Activated CD8-positive, alpha-beta T cell treated with anti-CD3 and anti-CD28 coated beads for 36 hours (primary cell): ENCODE data around the gene BAZ1B. TPM values are rescaled to one million over a fixed set of nuclear protein-coding genes. Genes with fewer than 3 reads are reported as not detected.

ENCODE experiments used
- ATAC-seq: fragments of 200-7000 bp; cut with Tn5 transposase; one replicate; pipeline ENCODE4 v1.10.0; 2021; ENCODE audit warnings: mild to moderate bottlenecking, moderate library complexity
- CTCF ChIA-PET: fragments of 350-600 bp; sonication (Branson Sonifier 250); formaldehyde crosslinking; loops from one replicate; lab custom pipeline; 2021; ENCODE audit warnings: antibody characterized with exemption; lab: Charles Lee
- POLR2A ChIA-PET: fragments of 350-600 bp; sonication (Branson Sonifier 250); formaldehyde crosslinking; loops from one replicate; lab custom pipeline; 2021; ENCODE audit warnings: antibody characterized with exemption; lab: Charles Lee
- DNase-seq: peaks from one replicate; pipeline ENCODE4 v3.0.0-alpha.2; 2020
- H3K27ac Mint-ChIP-seq: one replicate; pipeline ENCODE4 v1.8.0; 2021; ENCODE audit warnings: mild to moderate bottlenecking, mixed read lengths
- H3K27me3 Mint-ChIP-seq: one replicate; pipeline ENCODE4 v1.8.0; 2021; ENCODE audit warnings: mixed read lengths
- H3K36me3 Mint-ChIP-seq: one replicate; pipeline ENCODE4 v1.8.0; 2021; ENCODE audit warnings: low read depth, mixed read lengths
- H3K4me1 Mint-ChIP-seq: one replicate; pipeline ENCODE4 v1.8.0; 2021; ENCODE audit warnings: low read depth, mixed read lengths
- H3K4me3 Mint-ChIP-seq: one replicate; pipeline ENCODE4 v1.8.0; 2021; ENCODE audit warnings: mild to moderate bottlenecking, moderate library complexity, mixed read lengths
- H3K9me3 Mint-ChIP-seq: one replicate; pipeline ENCODE4 v1.8.0; 2021; ENCODE audit warnings: mixed read lengths
- intact Hi-C: fragments of 100-400 bp; cut with micrococcal nuclease; formaldehyde crosslinking; loops from one replicate; pipeline ENCODE4 v1.10.0; 2022
- total RNA-seq, 2 experiments: library from RNA; stranded (reverse); gene quantifications; one replicate each; pipeline ENCODE4 v1.2.3, GENCODE V29; 2021
- TF ChIP-seq, protein P1 (sequence below): fragments of 200-600 bp; IDR thresholded peaks from one replicate; pipeline ENCODE4 v1.8.0; 2022; ENCODE audit warnings: antibody characterized with exemption, mild to moderate bottlenecking

Gene BAZ1B
- total RNA-seq, 2 experiments from 2014 or later = 82.4 to 82.6 TPM

DNA sequence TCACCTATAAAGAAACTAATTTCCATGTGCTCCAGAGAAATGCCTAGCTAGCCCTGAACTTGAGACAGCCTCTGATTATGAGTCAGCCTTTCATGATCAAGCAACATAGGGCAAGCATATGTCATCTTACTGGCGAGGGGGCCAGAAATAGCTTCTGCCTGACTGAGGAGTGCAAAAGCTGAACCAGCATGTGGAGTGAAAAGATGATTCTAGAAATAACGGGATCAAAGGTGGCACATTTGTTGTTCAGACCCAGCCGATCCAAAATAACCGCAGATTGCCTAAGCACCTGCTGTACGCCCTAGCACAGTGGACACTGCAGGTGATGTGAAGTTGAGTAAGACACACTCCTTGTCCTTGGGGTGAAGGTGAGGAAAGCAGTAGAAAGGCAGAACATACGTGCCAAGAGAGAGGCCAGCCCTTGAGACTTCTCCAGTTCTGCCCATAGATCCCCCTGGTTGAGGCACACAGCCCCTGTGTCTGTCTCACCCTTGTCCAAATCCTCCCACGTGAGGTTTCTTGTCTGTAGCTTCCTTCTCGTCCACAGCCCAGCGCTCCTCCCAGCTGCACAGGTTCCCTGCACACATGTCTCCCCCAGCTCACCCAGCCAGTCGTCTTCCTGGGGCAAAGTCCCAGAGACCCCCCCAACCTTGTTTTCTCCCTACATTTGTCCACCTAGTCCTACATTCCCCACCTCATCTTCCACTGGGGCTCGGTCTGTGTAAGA is 38.2 kb upstream of the BAZ1B start:
- H3K9me3 Mint-ChIP-seq = no peaks in the 10 kb centered on the region
- POLR2A ChIA-PET = interaction anchor here (1.1 to 4.6 kb wide), 4 partner anchors 8 to 39 kb away, joined by 4 to 21 read pairs (median 10); partner anchors contain the start of genes BAZ1B and TBL2
- peaks cover 7% of the 10 kb centered on the region for H3K36me3 Mint-ChIP-seq
- H3K27me3 Mint-ChIP-seq = no peaks in the 10 kb centered on the region
- H3K4me3 Mint-ChIP-seq = no peak overlapping the region
- CTCF ChIA-PET = interaction anchor here (0.7 to 0.9 kb wide), 3 partner anchors 8 to 26 kb away, joined by 3 read pairs; no protein-coding TSS in a partner anchor
- peak; percentile 45 for DNase-seq
- H3K27ac Mint-ChIP-seq = no peak overlapping the region
- peak; percentile 21 for ATAC-seq
- TF ChIP-seq, protein P1, sequence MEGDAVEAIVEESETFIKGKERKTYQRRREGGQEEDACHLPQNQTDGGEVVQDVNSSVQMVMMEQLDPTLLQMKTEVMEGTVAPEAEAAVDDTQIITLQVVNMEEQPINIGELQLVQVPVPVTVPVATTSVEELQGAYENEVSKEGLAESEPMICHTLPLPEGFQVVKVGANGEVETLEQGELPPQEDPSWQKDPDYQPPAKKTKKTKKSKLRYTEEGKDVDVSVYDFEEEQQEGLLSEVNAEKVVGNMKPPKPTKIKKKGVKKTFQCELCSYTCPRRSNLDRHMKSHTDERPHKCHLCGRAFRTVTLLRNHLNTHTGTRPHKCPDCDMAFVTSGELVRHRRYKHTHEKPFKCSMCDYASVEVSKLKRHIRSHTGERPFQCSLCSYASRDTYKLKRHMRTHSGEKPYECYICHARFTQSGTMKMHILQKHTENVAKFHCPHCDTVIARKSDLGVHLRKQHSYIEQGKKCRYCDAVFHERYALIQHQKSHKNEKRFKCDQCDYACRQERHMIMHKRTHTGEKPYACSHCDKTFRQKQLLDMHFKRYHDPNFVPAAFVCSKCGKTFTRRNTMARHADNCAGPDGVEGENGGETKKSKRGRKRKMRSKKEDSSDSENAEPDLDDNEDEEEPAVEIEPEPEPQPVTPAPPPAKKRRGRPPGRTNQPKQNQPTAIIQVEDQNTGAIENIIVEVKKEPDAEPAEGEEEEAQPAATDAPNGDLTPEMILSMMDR = no peak
- intact Hi-C loops = no loop called here
- peaks cover 30% of the 10 kb centered on the region for H3K4me1 Mint-ChIP-seq

DNA sequence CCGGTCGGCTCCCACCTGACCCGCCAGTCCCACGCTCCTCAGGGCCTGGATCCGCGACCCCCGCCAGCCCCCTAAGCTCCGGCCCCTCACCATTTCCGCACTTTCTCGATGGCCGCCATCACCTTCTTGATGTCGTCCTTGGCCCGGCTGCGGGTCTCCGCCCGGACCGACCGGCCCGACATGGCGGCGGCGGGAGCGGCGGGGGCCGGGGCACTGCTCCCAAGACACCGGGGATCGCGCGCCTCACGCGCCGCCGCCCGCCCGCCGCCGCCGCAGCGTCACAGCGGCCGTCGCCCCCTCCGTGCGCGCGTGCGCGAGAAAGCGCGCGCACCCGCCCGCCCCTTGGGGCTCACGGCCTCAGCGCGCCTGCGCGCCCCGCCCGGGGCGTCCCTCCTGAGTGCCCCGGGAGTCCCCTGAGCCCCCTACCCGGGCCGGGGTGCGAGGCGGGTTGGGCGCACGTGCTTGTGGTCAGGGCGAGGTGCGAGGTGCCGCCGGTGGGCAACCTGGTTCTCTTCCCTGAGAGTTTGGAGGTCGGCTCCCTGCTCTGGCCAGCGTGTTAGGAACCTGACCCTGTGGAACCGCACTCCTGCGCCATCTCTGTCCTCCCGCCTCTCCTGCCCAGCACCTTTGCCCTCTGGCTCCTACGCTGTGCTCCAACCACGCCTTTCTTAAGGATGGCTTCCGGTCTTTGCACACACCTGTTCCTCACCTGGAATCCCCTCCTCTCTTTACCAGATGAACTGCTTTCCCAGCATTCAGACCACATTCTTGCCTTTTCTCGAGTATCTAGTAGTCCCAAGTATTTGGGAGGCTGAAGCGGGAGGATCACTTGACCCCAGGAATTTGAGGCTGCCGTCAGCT is 35.5 kb upstream of the BAZ1B start, which contains the start of gene BCL7B:
BCL7B (minus strand) TSS at position 294 of the 861 bp plus-strand sequence; CDS start at position 182, 112 bp downstream.
- CTCF ChIA-PET = interaction anchor here (0.9 to 1.3 kb wide), 2 partner anchors 9 to 35 kb away, joined by 3 to 5 read pairs; no protein-coding TSS in a partner anchor
- peak within 1 kb of the TSS; percentile 96 for H3K27ac Mint-ChIP-seq
- DNase-seq (peak; percentile 75), ATAC-seq (peak; percentile 64)
- H3K4me1 Mint-ChIP-seq = peaks cover 38% of the 10 kb centered on the region
- intact Hi-C loops = loop anchor here (2.0 kb wide), 1 partner anchor 35 kb away; the partner anchor contains the start of gene BAZ1B
- no peaks in the 10 kb centered on the region for H3K9me3 Mint-ChIP-seq
- H3K4me3 Mint-ChIP-seq = peak within 1 kb of the TSS; percentile 88
- TF ChIP-seq, protein P1 = no peak
- H3K27me3 Mint-ChIP-seq = no peaks in the 10 kb centered on the region
- POLR2A ChIA-PET = interaction anchor here (0.7 to 4.6 kb wide), 10 partner anchors 9 to 203 kb away, joined by 3 to 31 read pairs (median 5); partner anchors contain the start of genes BAZ1B and TBL2
- H3K36me3 Mint-ChIP-seq = peaks cover 16% of the 10 kb centered on the region

DNA sequence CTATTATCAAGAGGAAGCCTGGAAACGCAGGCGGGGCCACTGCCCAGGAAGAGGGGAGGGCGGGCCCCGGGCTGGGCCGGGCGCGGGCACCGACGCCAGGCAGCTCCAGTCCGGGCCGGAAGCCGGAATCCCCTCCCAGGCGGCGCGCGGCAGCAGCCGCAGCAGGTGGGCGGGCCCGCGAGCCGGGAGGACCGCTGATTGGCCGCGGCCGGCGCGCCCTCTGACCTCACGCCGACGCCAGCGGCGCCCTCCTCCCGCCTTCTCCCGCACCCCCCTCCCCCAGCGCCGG is 35.0 kb upstream of the BAZ1B start:
- Mint-ChIP-seq H3K36me3 (peaks cover 19% of the 10 kb centered on the region), H3K4me1 (peaks cover 40% of the 10 kb centered on the region), H3K27ac (peak overlapping the region; percentile 93), H3K4me3 (peak overlapping the region; percentile 88), H3K27me3 (no peaks in the 10 kb centered on the region), H3K9me3 (no peaks in the 10 kb centered on the region)
- ATAC-seq (peak; percentile 92), DNase-seq (peak; percentile 93)
- intact Hi-C loops = loop anchor here (2.0 kb wide), 1 partner anchor 34 kb away; the partner anchor contains the start of gene BAZ1B
- POLR2A ChIA-PET = interaction anchor here (0.6 to 4.6 kb wide), 14 partner anchors 9 to 202 kb away, joined by 3 to 31 read pairs (median 4); partner anchors contain the start of genes BAZ1B and TBL2
- CTCF ChIA-PET = interaction anchor here (1.3 kb wide), 2 partner anchors 9 to 145 kb away, joined by 3 to 5 read pairs; no protein-coding TSS in a partner anchor
- TF ChIP-seq, protein P1 = no peak

DNA sequence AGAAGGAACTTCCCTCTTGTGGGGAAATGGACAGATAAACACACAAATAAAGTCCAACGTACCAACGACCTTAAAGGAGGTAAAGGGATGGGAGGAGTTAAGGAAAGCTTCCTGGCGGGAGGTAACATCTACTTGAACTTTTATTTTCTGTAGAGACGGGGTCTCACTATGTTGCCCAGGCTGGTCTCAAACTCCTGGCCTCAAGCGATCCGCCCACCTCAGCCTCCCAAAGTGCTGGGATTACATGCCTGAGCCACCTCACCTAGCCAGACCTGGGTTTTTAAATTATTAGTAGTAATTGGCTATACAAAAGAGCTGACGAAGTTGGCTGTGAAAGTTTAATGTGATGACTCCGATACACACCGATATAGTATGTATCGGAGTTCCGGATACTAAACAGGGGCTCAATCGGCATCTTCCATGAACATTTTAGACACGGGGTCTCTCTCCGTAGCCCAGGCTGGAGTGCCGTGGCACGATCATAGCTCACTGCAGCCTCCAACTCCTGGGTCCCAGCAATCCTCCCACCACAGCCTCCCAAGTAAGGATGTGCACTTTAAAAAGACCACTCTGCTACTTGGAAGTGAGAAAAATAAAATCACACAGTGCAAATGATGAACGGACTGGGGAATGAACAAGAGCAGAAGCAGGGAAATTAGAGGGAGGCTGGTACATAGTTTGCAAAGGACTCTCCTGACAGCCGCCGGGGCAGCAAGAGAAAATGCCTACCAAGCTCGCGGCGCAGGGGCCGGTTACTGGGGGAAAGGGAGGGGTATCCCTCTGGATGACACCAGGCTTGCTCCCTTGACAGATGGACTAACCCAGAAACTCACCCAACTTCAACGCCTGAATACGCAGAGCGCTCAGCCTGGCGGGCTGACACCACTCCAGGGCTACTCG is 34.4 kb upstream of the BAZ1B start:
- H3K4me1 Mint-ChIP-seq = peaks cover 41% of the 10 kb centered on the region
- no peak for ATAC-seq
- CTCF ChIA-PET = interaction anchor here (0.7 to 1.3 kb wide), 3 partner anchors 10 to 146 kb away, joined by 3 to 5 read pairs (median 3); no protein-coding TSS in a partner anchor
- H3K36me3 Mint-ChIP-seq = peaks cover 20% of the 10 kb centered on the region
- POLR2A ChIA-PET = interaction anchor here (0.6 to 4.6 kb wide), 14 partner anchors 9 to 201 kb away, joined by 3 to 31 read pairs (median 4); partner anchors contain the start of genes BAZ1B and TBL2
- H3K27ac Mint-ChIP-seq = peak overlapping the region; percentile 80
- no peaks in the 10 kb centered on the region for H3K27me3 Mint-ChIP-seq
- no peaks in the 10 kb centered on the region for H3K9me3 Mint-ChIP-seq
- peak overlapping the region; percentile 88 for H3K4me3 Mint-ChIP-seq
- intact Hi-C loops = loop anchor here (2.0 kb wide), 1 partner anchor 34 kb away; the partner anchor contains the start of gene BAZ1B
- TF ChIP-seq, protein P1 = no peak
- DNase-seq = no peak
